Measurements from ENCODE around the gene ERI3.

DNA sequence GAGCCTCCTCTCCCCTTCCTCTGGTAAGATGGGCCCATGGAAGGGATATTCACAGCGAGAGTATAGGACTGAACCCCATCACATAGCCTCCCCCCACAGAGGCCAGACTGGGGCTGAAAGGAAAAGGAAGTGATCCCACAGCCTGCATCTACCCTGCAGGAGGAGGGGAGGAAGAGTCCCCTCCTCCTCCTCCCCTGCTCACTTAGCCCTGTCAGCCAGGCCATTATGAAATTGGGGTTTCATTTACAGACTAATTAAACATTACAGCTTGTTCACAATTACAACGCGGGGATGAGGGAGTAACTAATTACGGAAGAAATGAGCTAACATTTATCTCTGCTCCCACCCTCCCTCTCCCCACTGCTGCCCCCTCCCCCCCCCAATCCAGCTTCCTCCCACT is 116.4 kb downstream of the ERI3 start:
- TF ChIP-seq EZH2 (IDR thresholded peaks at IDR 0.05; ENCODE audit: insufficient read depth, low read length) (no peak), CTCF (IDR thresholded peaks at IDR 0.05; ENCODE audit: insufficient read depth, low read depth, low read length) (no peak)
